ENCODE data around the gene APIP. TPM values are rescaled to one million over a fixed set of nuclear protein-coding genes. Genes with fewer than 3 reads are reported as not detected.

APIP gene
- polyA plus RNA-seq, 1 of the 3 experiments (the other 2 are of a cell fraction), result 21.3 TPM

DNA sequence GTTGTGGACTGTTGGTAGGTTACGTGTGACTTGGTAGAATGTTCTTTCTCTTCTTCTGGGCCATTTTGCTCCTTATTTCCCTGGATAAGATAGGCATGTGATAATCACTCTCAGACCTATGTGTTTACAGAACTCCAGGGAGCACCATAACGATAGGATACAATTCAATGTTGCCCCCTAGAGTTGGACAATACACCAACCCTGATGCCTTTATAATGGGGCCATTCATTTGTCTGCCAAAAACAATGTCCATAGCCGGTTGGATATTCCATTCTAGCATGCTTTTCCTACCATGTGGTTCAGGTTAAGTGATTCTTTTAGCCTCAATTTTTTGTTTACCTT, 60.5 kb downstream of the APIP start:
- Histone ChIP-seq H3K79me2 (ENCODE audit: insufficient read depth) (no peaks in the 10 kb centered on the region), H3K4me1 (ENCODE audit: control insufficient read depth in 1 of 2, insufficient read depth in 2 of 2, low read depth in 1 of 2, low read length in 1 of 2) (no peaks in the 10 kb centered on the region), H3K9ac (no peak overlapping the region), H4K20me1 (ENCODE audit: insufficient read depth) (no peaks in the 10 kb centered on the region), H3F3A (replicated peaks; ENCODE audit: insufficient read depth) (no peaks in the 10 kb centered on the region), H3K9me3 (no peaks in the 10 kb centered on the region), H3K9me2 (no peaks in the 10 kb centered on the region), H3K4me2 (no peak overlapping the region), H3K27ac (ENCODE audit: low read depth in 2 of 2, low read length in 1 of 2) (no peak overlapping the region), H3K4me3 (ENCODE audit: low read depth in 2 of 2, low read length in 1 of 2) (no peak overlapping the region), H3K27me3 (ENCODE audit: insufficient read depth) (no peaks in the 10 kb centered on the region), H2AFZ (ENCODE audit: low read depth) (no peak overlapping the region), H3K36me3 (replicated peaks in 1 of 2; ENCODE audit: control insufficient read depth in 1 of 2, insufficient read depth in 2 of 2, low read length in 1 of 2) (no peaks in the 10 kb centered on the region)
- DNase-seq, result no peak
- no peak for TF ChIP-seq EP300 (IDR thresholded peaks at IDR 0.05; ENCODE audit: borderline replicate concordance in 1 of 2, low read depth in 1 of 2, low read length in 1 of 2)
- 0 out of 2 replicates have a peak, but pooled peaks have one; percentile 3 for TF ChIP-seq RAD21 (IDR thresholded peaks at IDR 0.05; ENCODE audit: low read length)
- TF ChIP-seq, protein P1, sequence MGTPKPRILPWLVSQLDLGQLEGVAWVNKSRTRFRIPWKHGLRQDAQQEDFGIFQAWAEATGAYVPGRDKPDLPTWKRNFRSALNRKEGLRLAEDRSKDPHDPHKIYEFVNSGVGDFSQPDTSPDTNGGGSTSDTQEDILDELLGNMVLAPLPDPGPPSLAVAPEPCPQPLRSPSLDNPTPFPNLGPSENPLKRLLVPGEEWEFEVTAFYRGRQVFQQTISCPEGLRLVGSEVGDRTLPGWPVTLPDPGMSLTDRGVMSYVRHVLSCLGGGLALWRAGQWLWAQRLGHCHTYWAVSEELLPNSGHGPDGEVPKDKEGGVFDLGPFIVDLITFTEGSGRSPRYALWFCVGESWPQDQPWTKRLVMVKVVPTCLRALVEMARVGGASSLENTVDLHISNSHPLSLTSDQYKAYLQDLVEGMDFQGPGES (IDR thresholded peaks at IDR 0.05; ENCODE audit: low read depth, low read length), result no peak
- WGBS (ENCODE audit: low lambda C conversion rate), result 50% methylated on average over 3 of the region's 3 CpGs
- ChIA-PET POLR2A (no interaction called here), CTCF (interaction anchor here (0.9 to 1.7 kb wide), 3 partner anchors 15 to 343 kb away, joined by 3 to 5 read pairs (median 4); no protein-coding TSS in a partner anchor)

DNA sequence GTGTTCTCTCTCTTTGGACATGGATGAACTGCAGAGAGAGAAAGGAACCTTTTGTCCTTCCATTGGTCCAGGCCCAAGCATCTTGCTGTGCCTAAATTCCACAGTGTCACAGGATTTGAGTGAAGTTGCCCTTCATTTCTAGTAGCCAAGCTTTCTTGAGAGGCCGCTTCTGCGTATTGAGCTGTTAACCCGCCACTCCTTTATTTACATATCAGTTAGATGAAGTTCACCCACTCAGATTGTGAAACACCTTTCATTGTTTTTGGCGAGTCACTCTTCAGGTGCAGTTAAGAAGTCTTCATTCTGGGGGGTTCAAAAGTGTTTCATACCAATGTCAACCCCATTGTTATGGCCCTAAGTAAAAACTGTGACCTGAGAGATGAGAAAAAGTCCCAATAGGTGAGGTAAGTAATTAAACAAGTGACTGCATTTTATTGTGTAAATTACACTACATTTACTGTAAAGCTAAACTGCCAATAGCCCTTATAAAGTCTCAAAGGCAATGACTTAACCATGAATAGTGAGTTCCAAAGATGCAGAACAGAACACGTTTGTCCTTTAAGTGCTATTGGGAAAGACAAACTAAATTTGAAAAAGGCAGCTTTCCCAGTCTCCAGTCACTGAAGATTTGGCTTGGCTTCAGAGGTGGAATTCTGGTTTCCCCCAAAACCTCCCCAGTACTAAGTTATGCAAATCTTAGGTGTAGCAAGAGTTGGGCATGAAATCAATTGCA, 61.0 kb downstream of the APIP start:
- Histone ChIP-seq H3K9me2 (no peaks in the 10 kb centered on the region), H3K4me2 (no peak overlapping the region), H3K4me1 (ENCODE audit: control insufficient read depth in 1 of 2, insufficient read depth in 2 of 2, low read depth in 1 of 2, low read length in 1 of 2) (no peaks in the 10 kb centered on the region), H3K79me2 (ENCODE audit: insufficient read depth) (no peaks in the 10 kb centered on the region), H3F3A (replicated peaks; ENCODE audit: insufficient read depth) (no peaks in the 10 kb centered on the region), H4K20me1 (ENCODE audit: insufficient read depth) (no peaks in the 10 kb centered on the region), H3K9me3 (no peaks in the 10 kb centered on the region), H3K9ac (no peak overlapping the region), H3K27me3 (ENCODE audit: insufficient read depth) (no peaks in the 10 kb centered on the region), H3K4me3 (ENCODE audit: low read depth in 2 of 2, low read length in 1 of 2) (no peak overlapping the region), H3K36me3 (replicated peaks in 1 of 2; ENCODE audit: control insufficient read depth in 1 of 2, insufficient read depth in 2 of 2, low read length in 1 of 2) (no peaks in the 10 kb centered on the region), H2AFZ (ENCODE audit: low read depth) (no peak overlapping the region), H3K27ac (ENCODE audit: low read depth in 2 of 2, low read length in 1 of 2) (no peak overlapping the region)
- WGBS (ENCODE audit: low lambda C conversion rate), result 70% methylated on average over 5 of the region's 5 CpGs
- CTCF ChIA-PET, result interaction anchor here (0.9 to 1.7 kb wide), 4 partner anchors 15 to 342 kb away, joined by 3 to 5 read pairs (median 4); no protein-coding TSS in a partner anchor
- POLR2A ChIA-PET, result no interaction called here
- DNase-seq, result no peak
- TF ChIP-seq JUND (IDR thresholded peaks at IDR 0.05) (no peak), FOXM1 (IDR thresholded peaks at IDR 0.05; ENCODE audit: low read depth) (no peak), FOXJ3 (CRISPR knock-in tag; IDR thresholded peaks at IDR 0.05) (no peak), NRF1 (IDR thresholded peaks at IDR 0.05; ENCODE audit: low read depth, low read length) (no peak), SIN3A (IDR thresholded peaks at IDR 0.05; ENCODE audit: borderline replicate concordance, low read depth, low read length) (no peak), RCOR1 (IDR thresholded peaks at IDR 0.05; ENCODE audit: low read length) (no peak)
- TF ChIP-seq, protein P1 (IDR thresholded peaks at IDR 0.05; ENCODE audit: low read depth, low read length), result no peak
- TF ChIP-seq, protein P2, sequence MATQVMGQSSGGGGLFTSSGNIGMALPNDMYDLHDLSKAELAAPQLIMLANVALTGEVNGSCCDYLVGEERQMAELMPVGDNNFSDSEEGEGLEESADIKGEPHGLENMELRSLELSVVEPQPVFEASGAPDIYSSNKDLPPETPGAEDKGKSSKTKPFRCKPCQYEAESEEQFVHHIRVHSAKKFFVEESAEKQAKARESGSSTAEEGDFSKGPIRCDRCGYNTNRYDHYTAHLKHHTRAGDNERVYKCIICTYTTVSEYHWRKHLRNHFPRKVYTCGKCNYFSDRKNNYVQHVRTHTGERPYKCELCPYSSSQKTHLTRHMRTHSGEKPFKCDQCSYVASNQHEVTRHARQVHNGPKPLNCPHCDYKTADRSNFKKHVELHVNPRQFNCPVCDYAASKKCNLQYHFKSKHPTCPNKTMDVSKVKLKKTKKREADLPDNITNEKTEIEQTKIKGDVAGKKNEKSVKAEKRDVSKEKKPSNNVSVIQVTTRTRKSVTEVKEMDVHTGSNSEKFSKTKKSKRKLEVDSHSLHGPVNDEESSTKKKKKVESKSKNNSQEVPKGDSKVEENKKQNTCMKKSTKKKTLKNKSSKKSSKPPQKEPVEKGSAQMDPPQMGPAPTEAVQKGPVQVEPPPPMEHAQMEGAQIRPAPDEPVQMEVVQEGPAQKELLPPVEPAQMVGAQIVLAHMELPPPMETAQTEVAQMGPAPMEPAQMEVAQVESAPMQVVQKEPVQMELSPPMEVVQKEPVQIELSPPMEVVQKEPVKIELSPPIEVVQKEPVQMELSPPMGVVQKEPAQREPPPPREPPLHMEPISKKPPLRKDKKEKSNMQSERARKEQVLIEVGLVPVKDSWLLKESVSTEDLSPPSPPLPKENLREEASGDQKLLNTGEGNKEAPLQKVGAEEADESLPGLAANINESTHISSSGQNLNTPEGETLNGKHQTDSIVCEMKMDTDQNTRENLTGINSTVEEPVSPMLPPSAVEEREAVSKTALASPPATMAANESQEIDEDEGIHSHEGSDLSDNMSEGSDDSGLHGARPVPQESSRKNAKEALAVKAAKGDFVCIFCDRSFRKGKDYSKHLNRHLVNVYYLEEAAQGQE (IDR thresholded peaks at IDR 0.05; ENCODE audit: low read depth, low read length), result no peak
- TF ChIP-seq, protein P3, sequence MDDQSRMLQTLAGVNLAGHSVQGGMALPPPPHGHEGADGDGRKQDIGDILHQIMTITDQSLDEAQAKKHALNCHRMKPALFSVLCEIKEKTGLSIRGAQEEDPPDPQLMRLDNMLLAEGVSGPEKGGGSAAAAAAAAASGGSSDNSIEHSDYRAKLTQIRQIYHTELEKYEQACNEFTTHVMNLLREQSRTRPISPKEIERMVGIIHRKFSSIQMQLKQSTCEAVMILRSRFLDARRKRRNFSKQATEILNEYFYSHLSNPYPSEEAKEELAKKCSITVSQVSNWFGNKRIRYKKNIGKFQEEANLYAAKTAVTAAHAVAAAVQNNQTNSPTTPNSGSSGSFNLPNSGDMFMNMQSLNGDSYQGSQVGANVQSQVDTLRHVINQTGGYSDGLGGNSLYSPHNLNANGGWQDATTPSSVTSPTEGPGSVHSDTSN (IDR thresholded peaks at IDR 0.05), result no peak
- TF ChIP-seq, protein P4, sequence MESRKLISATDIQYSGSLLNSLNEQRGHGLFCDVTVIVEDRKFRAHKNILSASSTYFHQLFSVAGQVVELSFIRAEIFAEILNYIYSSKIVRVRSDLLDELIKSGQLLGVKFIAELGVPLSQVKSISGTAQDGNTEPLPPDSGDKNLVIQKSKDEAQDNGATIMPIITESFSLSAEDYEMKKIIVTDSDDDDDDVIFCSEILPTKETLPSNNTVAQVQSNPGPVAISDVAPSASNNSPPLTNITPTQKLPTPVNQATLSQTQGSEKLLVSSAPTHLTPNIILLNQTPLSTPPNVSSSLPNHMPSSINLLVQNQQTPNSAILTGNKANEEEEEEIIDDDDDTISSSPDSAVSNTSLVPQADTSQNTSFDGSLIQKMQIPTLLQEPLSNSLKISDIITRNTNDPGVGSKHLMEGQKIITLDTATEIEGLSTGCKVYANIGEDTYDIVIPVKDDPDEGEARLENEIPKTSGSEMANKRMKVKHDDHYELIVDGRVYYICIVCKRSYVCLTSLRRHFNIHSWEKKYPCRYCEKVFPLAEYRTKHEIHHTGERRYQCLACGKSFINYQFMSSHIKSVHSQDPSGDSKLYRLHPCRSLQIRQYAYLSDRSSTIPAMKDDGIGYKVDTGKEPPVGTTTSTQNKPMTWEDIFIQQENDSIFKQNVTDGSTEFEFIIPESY (IDR thresholded peaks at IDR 0.05; ENCODE audit: borderline replicate concordance, low read depth), result no peak
- TF ChIP-seq, protein P5, sequence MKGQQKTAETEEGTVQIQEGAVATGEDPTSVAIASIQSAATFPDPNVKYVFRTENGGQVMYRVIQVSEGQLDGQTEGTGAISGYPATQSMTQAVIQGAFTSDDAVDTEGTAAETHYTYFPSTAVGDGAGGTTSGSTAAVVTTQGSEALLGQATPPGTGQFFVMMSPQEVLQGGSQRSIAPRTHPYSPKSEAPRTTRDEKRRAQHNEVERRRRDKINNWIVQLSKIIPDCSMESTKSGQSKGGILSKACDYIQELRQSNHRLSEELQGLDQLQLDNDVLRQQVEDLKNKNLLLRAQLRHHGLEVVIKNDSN (IDR thresholded peaks at IDR 0.05; ENCODE audit: borderline replicate concordance, low read depth), result no peak
- TF ChIP-seq, protein P6, sequence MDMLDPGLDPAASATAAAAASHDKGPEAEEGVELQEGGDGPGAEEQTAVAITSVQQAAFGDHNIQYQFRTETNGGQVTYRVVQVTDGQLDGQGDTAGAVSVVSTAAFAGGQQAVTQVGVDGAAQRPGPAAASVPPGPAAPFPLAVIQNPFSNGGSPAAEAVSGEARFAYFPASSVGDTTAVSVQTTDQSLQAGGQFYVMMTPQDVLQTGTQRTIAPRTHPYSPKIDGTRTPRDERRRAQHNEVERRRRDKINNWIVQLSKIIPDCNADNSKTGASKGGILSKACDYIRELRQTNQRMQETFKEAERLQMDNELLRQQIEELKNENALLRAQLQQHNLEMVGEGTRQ (IDR thresholded peaks at IDR 0.05; ENCODE audit: borderline replicate concordance, low read depth, low read length), result no peak

All from SK-N-SH (cell line).